Trophoblast cell (in vitro differentiated cells and primary cell): ENCODE measurements around the gene DOCK2.

Experiments
- DNase-seq, 2 donors: peaks; one replicate each; pipeline ENCODE4 v3.0.0-alpha.2; 2016
- H2AFZ ChIP-seq: 2 replicates; pipeline ENCODE4 v1.6.1; 2013; ENCODE audit warnings: low read length, moderate library complexity, mild to moderate bottlenecking; ENCODE audit not compliant: insufficient read depth, poor library complexity
- H2AK5ac ChIP-seq: 2 replicates; pipeline ENCODE4 v1.6.1; 2013; ENCODE audit warnings: mild to moderate bottlenecking, low read length
- H2BK120ac ChIP-seq: 2 replicates; pipeline ENCODE4 v1.6.1; 2013; ENCODE audit warnings: low read length, mild to moderate bottlenecking, moderate library complexity; ENCODE audit not compliant: insufficient read depth, poor library complexity
- H2BK12ac ChIP-seq: 2 replicates; pipeline ENCODE4 v1.6.1; 2013; ENCODE audit warnings: mild to moderate bottlenecking, low read length, moderate library complexity
- H2BK5ac ChIP-seq: 2 replicates; pipeline ENCODE4 v1.6.1; 2013; ENCODE audit warnings: low read length, low read depth, moderate library complexity, mild to moderate bottlenecking; ENCODE audit not compliant: poor library complexity
- H3K14ac ChIP-seq: 2 replicates; pipeline ENCODE4 v1.6.1; 2013; ENCODE audit warnings: mild to moderate bottlenecking, low read length
- H3K18ac ChIP-seq: 2 replicates; pipeline ENCODE4 v1.6.1; 2013; ENCODE audit warnings: mild to moderate bottlenecking, low read length
- H3K23ac ChIP-seq: 2 replicates; pipeline ENCODE4 v1.6.1; 2013; ENCODE audit warnings: low read length
- H3K27ac ChIP-seq: 2 replicates; pipeline ENCODE4 v1.5.1; 2013; ENCODE audit warnings: low read depth, mild to moderate bottlenecking, inconsistent platforms, low read length, moderate library complexity
- H3K27me3 ChIP-seq: 2 replicates; pipeline ENCODE4 v1.6.1; 2013; ENCODE audit warnings: inconsistent platforms, mild to moderate bottlenecking, low read length, moderate library complexity; ENCODE audit not compliant: insufficient read depth
- H3K36me3 ChIP-seq, 2 experiments: 1 replicate in 1 of 2; 2 replicates in 1 of 2; pipeline ENCODE4 v1.6.1; 2013; ENCODE audit warnings: low read length in 2 of 2, mild to moderate bottlenecking in 2 of 2, moderate library complexity in 1 of 2; ENCODE audit not compliant: insufficient read depth in 2 of 2, control insufficient read depth in 1 of 2
- H3K4ac ChIP-seq: 2 replicates; pipeline ENCODE4 v1.6.1; 2013; ENCODE audit warnings: low read depth, mild to moderate bottlenecking, low read length, moderate library complexity
- H3K4me1 ChIP-seq, 2 experiments: 1 replicate in 1 of 2; 2 replicates in 1 of 2; pipeline ENCODE4 v1.6.1; 2013; ENCODE audit warnings: low read length in 2 of 2, mild to moderate bottlenecking in 2 of 2, moderate library complexity in 1 of 2; ENCODE audit not compliant: insufficient read depth in 2 of 2, control insufficient read depth in 1 of 2
- H3K4me2 ChIP-seq: 2 replicates; pipeline ENCODE4 v1.6.1; 2013; ENCODE audit warnings: inconsistent platforms, mild to moderate bottlenecking, low read length, moderate library complexity
- H3K4me3 ChIP-seq: 2 replicates; pipeline ENCODE4 v1.5.1; 2013; ENCODE audit warnings: mild to moderate bottlenecking, low read depth, low read length, inconsistent platforms
- H3K79me1 ChIP-seq: one replicate; pipeline ENCODE4 v1.6.1; 2013; ENCODE audit warnings: low read length
- H3K79me2 ChIP-seq: 2 replicates; pipeline ENCODE4 v1.6.1; 2013; ENCODE audit warnings: low read length, mild to moderate bottlenecking; ENCODE audit not compliant: control insufficient read depth, insufficient read depth, poor library complexity
- H3K9ac ChIP-seq: 2 replicates; pipeline ENCODE4 v1.6.1; 2013; ENCODE audit warnings: mild to moderate bottlenecking, low read length
- H3K9me3 ChIP-seq: 2 replicates; pipeline ENCODE4 v1.6.1; 2013; ENCODE audit warnings: low read depth, mild to moderate bottlenecking, control low read depth, inconsistent platforms, low read length; ENCODE audit not compliant: insufficient read depth
- H4K12ac ChIP-seq: 2 replicates; pipeline ENCODE4 v1.6.1; 2013; ENCODE audit warnings: low read depth, mild to moderate bottlenecking, low read length, moderate library complexity
- H4K8ac ChIP-seq: 2 replicates; pipeline ENCODE4 v1.6.1; 2013; ENCODE audit warnings: low read depth, mild to moderate bottlenecking, low read length, moderate library complexity
- H4K91ac ChIP-seq: one replicate; pipeline ENCODE4 v1.6.1; 2013; ENCODE audit warnings: low read depth, mild to moderate bottlenecking, low read length, moderate library complexity
- WGBS: extraction: QIAGEN DNeasy Blood & Tissue Kit; methylation state at CpG from one replicate; pipeline ENCODE4 v1.1.7; 2013; ENCODE audit warnings: missing lambda C conversion rate; ENCODE audit not compliant: insufficient read length, insufficient coverage; ENCODE audit errors: extremely low coverage; 5-methylcytosine and 5-hydroxymethylcytosine counted together

DOCK2 gene

DNA sequence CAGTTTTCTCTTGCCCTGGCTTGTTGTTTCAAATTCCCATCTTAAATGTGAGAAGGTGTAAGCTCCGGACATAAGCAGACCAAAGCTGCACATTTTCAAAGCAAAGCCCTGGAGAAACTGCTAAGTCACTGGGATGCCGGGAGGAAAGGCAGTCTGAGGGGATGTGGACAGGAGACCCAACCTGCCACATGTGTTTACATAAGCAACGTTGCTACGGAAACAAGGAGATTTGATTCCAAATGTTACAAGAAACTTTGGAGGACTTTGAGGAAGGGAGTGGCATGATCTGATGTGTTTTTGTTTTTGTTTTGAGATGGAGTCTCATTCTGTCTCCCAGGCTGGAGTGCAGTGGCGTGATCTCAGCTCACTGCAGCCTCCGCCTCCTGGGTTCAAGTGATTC is 368.9 kb downstream of the DOCK2 start:
- Histone ChIP-seq H3K9ac (no peak overlapping the region), H3K4me1 (peaks cover 0 to 4% of the 10 kb centered on the region in 2 experiments), H3K36me3 (no peaks in the 10 kb centered on the region), H3K4ac (no peak overlapping the region), H2BK5ac (no peak overlapping the region), H3K23ac (no peak overlapping the region), H3K79me1 (no peaks in the 10 kb centered on the region), H2AFZ (no peak overlapping the region), H3K14ac (no peak overlapping the region), H3K27ac (no peak overlapping the region), H4K91ac (no peak overlapping the region), H2BK12ac (no peak overlapping the region), H4K8ac (no peak overlapping the region), H2AK5ac (no peak overlapping the region), H3K27me3 (no peaks in the 10 kb centered on the region), H3K18ac (no peak overlapping the region), H3K4me2 (no peak overlapping the region), H4K12ac (no peak overlapping the region), H3K9me3 (peaks cover 2% of the 10 kb centered on the region), H3K79me2 (peaks cover 3% of the 10 kb centered on the region), H2BK120ac (no peak overlapping the region), H3K4me3 (no peak overlapping the region)
- WGBS, result no CpG with 5 or more reads among the region's 6 CpGs
- no peak for DNase-seq

DNA sequence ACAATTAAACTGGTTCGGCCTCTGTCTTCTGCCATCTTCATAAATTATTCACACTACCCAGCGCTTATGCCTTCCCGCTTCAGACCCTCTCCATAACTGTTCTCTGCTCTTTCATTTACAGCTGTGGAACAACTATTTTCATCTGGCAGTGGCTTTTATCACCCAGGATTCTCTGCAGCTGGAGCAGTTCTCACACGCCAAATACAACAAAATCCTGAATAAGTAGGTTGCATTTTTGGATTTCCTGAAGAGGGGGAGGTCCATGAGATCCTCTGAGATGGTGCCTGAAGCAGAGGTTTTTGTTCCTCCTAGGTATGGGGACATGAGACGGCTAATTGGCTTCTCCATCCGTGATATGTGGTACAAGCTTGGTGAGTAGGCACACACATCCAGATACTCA is 371.3 kb downstream of the DOCK2 start:
- H3K4me2 ChIP-seq, result no peak overlapping the region
- H3K27ac ChIP-seq, result no peak overlapping the region
- no peaks in the 10 kb centered on the region for H3K36me3 ChIP-seq
- no peak overlapping the region for H3K9ac ChIP-seq
- no peaks in the 10 kb centered on the region for H3K27me3 ChIP-seq
- H2BK120ac ChIP-seq, result no peak overlapping the region
- no CpG with 5 or more reads among the region's 6 CpGs for WGBS
- H4K8ac ChIP-seq, result no peak overlapping the region
- no peak overlapping the region for H2AFZ ChIP-seq
- DNase-seq, result no peak
- H2BK5ac ChIP-seq, result no peak overlapping the region
- no peak overlapping the region for H2BK12ac ChIP-seq
- no peak overlapping the region for H3K14ac ChIP-seq
- H3K79me2 ChIP-seq, result peaks cover 3% of the 10 kb centered on the region
- peaks cover 2% of the 10 kb centered on the region for H3K9me3 ChIP-seq
- H3K4me1 ChIP-seq, result peaks cover 0 to 4% of the 10 kb centered on the region in 2 experiments
- H3K4ac ChIP-seq, result no peak overlapping the region
- H3K23ac ChIP-seq, result no peak overlapping the region
- H3K79me1 ChIP-seq, result no peaks in the 10 kb centered on the region
- H4K91ac ChIP-seq, result no peak overlapping the region
- no peak overlapping the region for H4K12ac ChIP-seq
- no peak overlapping the region for H3K18ac ChIP-seq
- no peak overlapping the region for H2AK5ac ChIP-seq
- no peak overlapping the region for H3K4me3 ChIP-seq

DNA sequence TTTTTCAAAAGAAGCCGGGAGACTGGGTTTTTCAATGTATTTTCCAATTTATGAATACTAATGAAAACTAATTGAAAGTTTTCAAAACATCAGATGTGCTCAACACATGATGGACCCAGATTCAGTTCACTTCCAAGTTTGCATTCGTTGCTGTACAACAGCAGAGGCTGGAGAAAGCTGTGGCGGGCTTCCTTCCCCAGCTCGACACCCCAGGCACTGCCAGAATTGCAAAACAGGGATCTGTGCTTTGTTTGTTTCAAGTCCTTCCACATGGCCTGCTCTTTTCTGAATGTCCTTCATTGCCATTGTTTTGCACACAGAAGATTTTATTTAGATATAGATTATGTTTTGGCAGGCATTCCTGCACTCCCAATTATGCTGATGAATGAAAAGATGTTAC is 373.5 kb downstream of the DOCK2 start:
- no peaks in the 10 kb centered on the region for H3K27me3 ChIP-seq
- H3K36me3 ChIP-seq, result no peaks in the 10 kb centered on the region
- no peak overlapping the region for H3K18ac ChIP-seq
- H4K8ac ChIP-seq, result no peak overlapping the region
- H3K4me3 ChIP-seq, result no peak overlapping the region
- H3K79me2 ChIP-seq, result peaks cover 3% of the 10 kb centered on the region
- H3K14ac ChIP-seq, result no peak overlapping the region
- no peaks in the 10 kb centered on the region for H3K79me1 ChIP-seq
- H3K4me2 ChIP-seq, result no peak overlapping the region
- H3K9ac ChIP-seq, result no peak overlapping the region
- WGBS, result no CpG with 5 or more reads among the region's 4 CpGs
- H3K27ac ChIP-seq, result no peak overlapping the region
- H2AFZ ChIP-seq, result no peak overlapping the region
- no peak overlapping the region for H4K91ac ChIP-seq
- H3K23ac ChIP-seq, result no peak overlapping the region
- H3K4ac ChIP-seq, result no peak overlapping the region
- no peak overlapping the region for H2AK5ac ChIP-seq
- no peak overlapping the region for H2BK5ac ChIP-seq
- H4K12ac ChIP-seq, result no peak overlapping the region
- no peak overlapping the region for H2BK120ac ChIP-seq
- H2BK12ac ChIP-seq, result no peak overlapping the region
- no peaks in the 10 kb centered on the region for H3K9me3 ChIP-seq
- H3K4me1 ChIP-seq, result peaks cover 0 to 4% of the 10 kb centered on the region in 2 experiments
- no peak for DNase-seq

DNA sequence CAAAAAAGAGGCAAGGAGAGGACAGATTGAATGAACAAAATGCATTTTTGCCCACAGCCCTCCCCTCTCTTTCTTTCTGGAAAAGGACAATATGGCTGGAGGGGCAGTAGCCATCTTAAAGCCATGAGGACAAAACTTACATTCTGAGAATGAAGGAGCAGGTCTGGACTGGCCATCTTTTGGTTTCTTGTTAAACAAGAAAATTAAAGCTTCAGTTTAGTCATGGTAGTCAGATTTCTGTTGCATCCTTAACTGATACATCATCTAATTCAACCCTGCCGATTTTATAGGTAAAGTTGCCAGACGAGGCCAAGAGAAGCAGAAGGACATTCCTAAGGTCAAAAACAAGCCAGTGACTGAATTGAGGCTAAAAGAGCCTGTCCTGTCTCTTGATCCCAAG is 374.7 kb downstream of the DOCK2 start:
- no peaks in the 10 kb centered on the region for H3K9me3 ChIP-seq
- H3K79me1 ChIP-seq, result no peaks in the 10 kb centered on the region
- H3K9ac ChIP-seq, result no peak overlapping the region
- H3K27me3 ChIP-seq, result no peaks in the 10 kb centered on the region
- H4K8ac ChIP-seq, result no peak overlapping the region
- no peak overlapping the region for H3K18ac ChIP-seq
- no peak overlapping the region for H4K12ac ChIP-seq
- no peak overlapping the region for H3K4me3 ChIP-seq
- no peak overlapping the region for H3K23ac ChIP-seq
- no peaks in the 10 kb centered on the region for H3K36me3 ChIP-seq
- no peak overlapping the region for H3K14ac ChIP-seq
- H4K91ac ChIP-seq, result no peak overlapping the region
- peaks cover 0 to 4% of the 10 kb centered on the region in 2 experiments for H3K4me1 ChIP-seq
- no peak overlapping the region for H2BK12ac ChIP-seq
- no CpG with 5 or more reads among the region's 2 CpGs for WGBS
- H2BK120ac ChIP-seq, result no peak overlapping the region
- no peak overlapping the region for H2AFZ ChIP-seq
- H2BK5ac ChIP-seq, result no peak overlapping the region
- peaks cover 3% of the 10 kb centered on the region for H3K79me2 ChIP-seq
- DNase-seq, result no peak
- H3K27ac ChIP-seq, result no peak overlapping the region
- no peak overlapping the region for H2AK5ac ChIP-seq
- no peak overlapping the region for H3K4ac ChIP-seq
- H3K4me2 ChIP-seq, result no peak overlapping the region
